Measurements from ENCODE around the gene STX2.

DNA sequence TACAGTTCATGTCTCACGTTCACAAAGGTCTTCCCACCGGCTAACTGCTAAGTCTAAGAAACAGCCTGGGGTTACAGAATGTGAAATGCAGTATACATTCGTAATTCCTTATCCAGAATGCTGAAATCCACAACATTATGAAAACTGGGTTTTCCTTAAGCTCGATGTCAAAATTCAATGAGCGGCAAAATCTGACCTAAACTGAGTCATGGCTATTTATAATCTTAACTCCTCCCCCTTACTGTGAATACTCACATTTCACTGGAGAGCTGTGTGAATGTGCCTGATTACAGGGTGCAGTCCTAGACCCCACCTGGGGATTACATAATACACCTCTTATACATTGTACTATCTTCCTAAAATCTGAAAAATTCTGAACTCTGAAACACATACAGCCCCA lies 35.3 kb downstream of the STX2 start:
- TF ChIP-seq POLR2AphosphoS5 (IDR thresholded peaks at IDR 0.05): no peak
- TF ChIP-seq, protein P1, sequence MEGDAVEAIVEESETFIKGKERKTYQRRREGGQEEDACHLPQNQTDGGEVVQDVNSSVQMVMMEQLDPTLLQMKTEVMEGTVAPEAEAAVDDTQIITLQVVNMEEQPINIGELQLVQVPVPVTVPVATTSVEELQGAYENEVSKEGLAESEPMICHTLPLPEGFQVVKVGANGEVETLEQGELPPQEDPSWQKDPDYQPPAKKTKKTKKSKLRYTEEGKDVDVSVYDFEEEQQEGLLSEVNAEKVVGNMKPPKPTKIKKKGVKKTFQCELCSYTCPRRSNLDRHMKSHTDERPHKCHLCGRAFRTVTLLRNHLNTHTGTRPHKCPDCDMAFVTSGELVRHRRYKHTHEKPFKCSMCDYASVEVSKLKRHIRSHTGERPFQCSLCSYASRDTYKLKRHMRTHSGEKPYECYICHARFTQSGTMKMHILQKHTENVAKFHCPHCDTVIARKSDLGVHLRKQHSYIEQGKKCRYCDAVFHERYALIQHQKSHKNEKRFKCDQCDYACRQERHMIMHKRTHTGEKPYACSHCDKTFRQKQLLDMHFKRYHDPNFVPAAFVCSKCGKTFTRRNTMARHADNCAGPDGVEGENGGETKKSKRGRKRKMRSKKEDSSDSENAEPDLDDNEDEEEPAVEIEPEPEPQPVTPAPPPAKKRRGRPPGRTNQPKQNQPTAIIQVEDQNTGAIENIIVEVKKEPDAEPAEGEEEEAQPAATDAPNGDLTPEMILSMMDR (IDR thresholded peaks at IDR 0.05): no peak
- TF ChIP-seq POLR2A (IDR thresholded peaks at IDR 0.05): no peak

Data from prostate gland (tissue), 2 donors.